Thyroid gland (tissue), 4 donors: ENCODE results near the gene PATJ. TPM values are rescaled to one million over a fixed set of nuclear protein-coding genes. Genes with fewer than 3 reads are reported as not detected.
"Not testable (repeated sequence)": the region's sequence is repeated elsewhere in the genome, so short reads cannot be mapped to it uniquely, and the experiment has no call there.

Source experiments
- DNase-seq, 2 donors: peaks; one replicate each; pipeline ENCODE4 v3.0.0-alpha.2; 2019
- H3K27ac ChIP-seq, 3 donors: fragments of 200-600 bp; sonication (generic); 1 replicate in 2 of 3; 2 replicates in 1 of 3; pipeline ENCODE4 v1.5.1; 2016 to 2019; ENCODE audit warnings: mild to moderate bottlenecking in 1 of 3, moderate library complexity in 1 of 3
- H3K27me3 ChIP-seq: fragments of 200-600 bp; sonication (generic); one replicate; pipeline ENCODE4 v1.5.1; 2019
- H3K36me3 ChIP-seq, 2 donors: fragments of 200-600 bp; sonication (generic); one replicate each; pipeline ENCODE4 v1.5.1; 2016 to 2019
- H3K4me1 ChIP-seq, 2 donors: fragments of 200-600 bp; sonication (generic); one replicate each; pipeline ENCODE4 v1.5.1; 2017 to 2019
- H3K4me3 ChIP-seq, 3 donors: fragments of 200-600 bp; sonication (generic); replicated peaks in 1 of 3; 1 replicate in 2 of 3; 2 replicates in 1 of 3; pipeline ENCODE4 v1.5.1; 2016; ENCODE audit warnings: mild to moderate bottlenecking in 1 of 3
- H3K9me3 ChIP-seq: fragments of 200-600 bp; sonication (generic); one replicate; pipeline ENCODE4 v1.5.1; 2017
- CTCF ChIP-seq, 6 experiments: fragments of 200-600 bp in 3 of 6; fragments of 450-650 bp in 3 of 6; sonication (generic) in 3 of 6; IDR thresholded peaks; one replicate each; pipeline ENCODE4 v1.5.1; 2016 to 2019; ENCODE audit warnings: antibody characterized with exemption in 6 of 6, mild to moderate bottlenecking in 2 of 6, inconsistent platforms in 1 of 6, moderate library complexity in 1 of 6
- POLR2A ChIP-seq, 2 donors: fragments of 450-650 bp; IDR thresholded peaks; one replicate each; pipeline ENCODE4 v1.6.1; 2017; ENCODE audit warnings: antibody characterized with exemption in 2 of 2, mild to moderate bottlenecking in 2 of 2, moderate library complexity in 1 of 2
- WGBS, 2 donors: methylation state at CpG; one replicate each; pipeline ENCODE4 v1.1.5; 2017; 5-methylcytosine and 5-hydroxymethylcytosine counted together
- intact Hi-C: fragments of 100-400 bp; cut with DNase I; formaldehyde crosslinking; loops from one replicate; pipeline ENCODE4 v1.15.1; 2023
- total RNA-seq, 4 donors: library from RNA; depleted of rRNA; stranded (reverse); fragments of >200 nt; gene quantifications; one replicate each; pipeline ENCODE4 v1.2.3, GENCODE V29; 2016

PATJ gene
- total RNA-seq, 4 donors from 2014 or later, result 94.7 to 221 (median 119) TPM

GRCh38 chr1:61887076-61887867, 145.0 kb downstream of the PATJ start:
- H3K27ac ChIP-seq, result peak overlapping the region; percentile 47 to 80 (median 78)
- peak; percentile 68 to 69 for DNase-seq
- peak in 3 of 6 experiments; percentile 10 to 50 (median 41) for TF ChIP-seq CTCF (IDR thresholded peaks at IDR 0.05)
- no peak for TF ChIP-seq POLR2A (IDR thresholded peaks at IDR 0.05)
- peaks cover 15 to 17% of the 10 kb centered on the region in 2 donors for H3K4me1 ChIP-seq
- WGBS, 2 donors, result 39 to 46% methylated on average over 3 of the region's 3 CpGs
- peaks cover 0 to 4% of the 10 kb centered on the region in 2 donors for H3K36me3 ChIP-seq
- H3K27me3 ChIP-seq, result no peaks in the 10 kb centered on the region
- H3K4me3 ChIP-seq, result no peak overlapping the region
- intact Hi-C loops, result no loop called here
- H3K9me3 ChIP-seq, result no peaks in the 10 kb centered on the region

- H3K27ac ChIP-seq, result peak overlapping the region in 2 of 3 donors; percentile 68 to 80
- H3K4me1 ChIP-seq, result peaks cover 15 to 17% of the 10 kb centered on the region in 2 donors
- no peak for TF ChIP-seq CTCF (IDR thresholded peaks at IDR 0.05)
- intact Hi-C loops, result no loop called here
- H3K9me3 ChIP-seq, result no peaks in the 10 kb centered on the region
- no peak overlapping the region for H3K4me3 ChIP-seq
- no peaks in the 10 kb centered on the region for H3K27me3 ChIP-seq
- peaks cover 0 to 4% of the 10 kb centered on the region in 2 donors for H3K36me3 ChIP-seq
- 51 to 74% methylated on average over 7 of the region's 7 CpGs for WGBS, 2 donors
- DNase-seq, result peak; percentile 16 to 21
Observed at GRCh38 chr1:61887931-61888564, 145.8 kb downstream of the PATJ start.

- H3K9me3 ChIP-seq, result no peaks in the 10 kb centered on the region
- intact Hi-C loops, result no loop called here
- H3K4me1 ChIP-seq, result peaks cover 15 to 17% of the 10 kb centered on the region in 2 donors
- peak overlapping the region in 1 of 3 donors; percentile 68 for H3K27ac ChIP-seq
- H3K27me3 ChIP-seq, result no peaks in the 10 kb centered on the region
- no peak for DNase-seq
- H3K4me3 ChIP-seq, result no peak overlapping the region
- H3K36me3 ChIP-seq, result peaks cover 0 to 4% of the 10 kb centered on the region in 2 donors
- TF ChIP-seq POLR2A (IDR thresholded peaks at IDR 0.05) (no peak), CTCF (IDR thresholded peaks at IDR 0.05) (no peak)
- 77 to 94% methylated on average over 1 of the region's 1 CpG for whole genome bisulfite sequencing, 2 donors
Observed at GRCh38 chr1:61888808-61889207, 146.5 kb downstream of the PATJ start.

- H3K36me3 ChIP-seq, H3K27me3 ChIP-seq, H3K9me3 ChIP-seq, intact Hi-C loops, DNase-seq, H3K27ac ChIP-seq, H3K4me3 ChIP-seq: not testable (repeated sequence)
- peaks cover 15 to 17% of the 10 kb centered on the region in 2 donors for H3K4me1 ChIP-seq
Observed at GRCh38 chr1:61890435-61890834, 148.2 kb downstream of the PATJ start.

- Histone ChIP-seq H3K36me3 (no peaks in the 10 kb centered on the region), H3K9me3 (no peaks in the 10 kb centered on the region), H3K4me1 (peaks cover 2 to 8% of the 10 kb centered on the region in 2 donors), H3K27ac (no peak overlapping the region), H3K27me3 (no peaks in the 10 kb centered on the region), H3K4me3 (no peak overlapping the region)
- intact Hi-C loops, result no loop called here
- 95 to 98% methylated on average over 2 of the region's 2 CpGs for WGBS, 2 donors
- no peak for DNase-seq
- TF ChIP-seq POLR2A (IDR thresholded peaks at IDR 0.05) (no peak), CTCF (IDR thresholded peaks at IDR 0.05) (no peak)
Observed at GRCh38 chr1:61892977-61893376, 150.7 kb downstream of the PATJ start.

GRCh38 chr1:61894296-61894695, 152.0 kb downstream of the PATJ start:
- H3K27ac ChIP-seq, H3K4me1 ChIP-seq, H3K9me3 ChIP-seq, H3K36me3 ChIP-seq, H3K27me3 ChIP-seq, intact Hi-C loops, DNase-seq, H3K4me3 ChIP-seq: not testable (repeated sequence)
- 93 to 97% methylated on average over 2 of the region's 2 CpGs for WGBS, 2 donors
